Measurements from ENCODE around the gene UBXN6. TPM values are rescaled to one million over a fixed set of nuclear protein-coding genes. Genes with fewer than 3 reads are reported as not detected.

Gene UBXN6
- total RNA-seq, 1 donor from 2014 or later = 47.9 TPM

GRCh38 chr19:4409123-4409933 lies 48.3 kb downstream of the UBXN6 start:
- Mint-ChIP-seq H3K27ac (ENCODE audit: unreplicated experiment) (peak overlapping the region; percentile 43), H3K4me1 (ENCODE audit: low read depth, unreplicated experiment) (peaks cover 9% of the 10 kb centered on the region), H3K9me3 (ENCODE audit: unreplicated experiment) (no peaks in the 10 kb centered on the region), H3K36me3 (ENCODE audit: unreplicated experiment) (no peaks in the 10 kb centered on the region), H3K27me3 (ENCODE audit: unreplicated experiment) (peaks cover 4% of the 10 kb centered on the region), H3K4me3 (ENCODE audit: unreplicated experiment) (peak overlapping the region; percentile 6)
- no peak for DNase-seq
- TF ChIP-seq CTCF (IDR thresholded peaks at IDR 0.05; ENCODE audit: partially characterized antibody, unreplicated experiment) = no peak

- no peak for TF ChIP-seq CTCF (IDR thresholded peaks at IDR 0.05; ENCODE audit: partially characterized antibody, unreplicated experiment)
- H3K4me3 Mint-ChIP-seq (ENCODE audit: unreplicated experiment) = no peak overlapping the region
- H3K36me3 Mint-ChIP-seq (ENCODE audit: unreplicated experiment) = no peaks in the 10 kb centered on the region
- H3K27me3 Mint-ChIP-seq (ENCODE audit: unreplicated experiment) = peaks cover 4% of the 10 kb centered on the region
- no peak for DNase-seq
- H3K4me1 Mint-ChIP-seq (ENCODE audit: low read depth, unreplicated experiment) = peaks cover 11% of the 10 kb centered on the region
- no peaks in the 10 kb centered on the region for H3K9me3 Mint-ChIP-seq (ENCODE audit: unreplicated experiment)
- H3K27ac Mint-ChIP-seq (ENCODE audit: unreplicated experiment) = no peak overlapping the region
Measured at GRCh38 chr19:4406626-4407025, 51.0 kb downstream of the UBXN6 start.

- no peak for TF ChIP-seq CTCF (IDR thresholded peaks at IDR 0.05; ENCODE audit: partially characterized antibody, unreplicated experiment)
- Mint-ChIP-seq H3K36me3 (ENCODE audit: unreplicated experiment) (no peaks in the 10 kb centered on the region), H3K9me3 (ENCODE audit: unreplicated experiment) (no peaks in the 10 kb centered on the region), H3K4me1 (ENCODE audit: low read depth, unreplicated experiment) (peaks cover 11% of the 10 kb centered on the region), H3K27ac (ENCODE audit: unreplicated experiment) (no peak overlapping the region), H3K27me3 (ENCODE audit: unreplicated experiment) (peaks cover 4% of the 10 kb centered on the region), H3K4me3 (ENCODE audit: unreplicated experiment) (peak overlapping the region; percentile 28)
- DNase-seq = no peak
Measured at GRCh38 chr19:4405977-4406376, 51.6 kb downstream of the UBXN6 start.

- Mint-ChIP-seq H3K4me1 (ENCODE audit: low read depth, unreplicated experiment) (peaks cover 5% of the 10 kb centered on the region), H3K27me3 (ENCODE audit: unreplicated experiment) (peaks cover 2% of the 10 kb centered on the region), H3K27ac (ENCODE audit: unreplicated experiment) (peak overlapping the region; percentile 48), H3K9me3 (ENCODE audit: unreplicated experiment) (no peaks in the 10 kb centered on the region), H3K36me3 (ENCODE audit: unreplicated experiment) (no peaks in the 10 kb centered on the region), H3K4me3 (ENCODE audit: unreplicated experiment) (peak overlapping the region; percentile 88)
- DNase-seq = no peak
- TF ChIP-seq CTCF (IDR thresholded peaks at IDR 0.05; ENCODE audit: partially characterized antibody, unreplicated experiment) = no peak
Measured at GRCh38 chr19:4403005-4403761, 54.4 kb downstream of the UBXN6 start.

Data from glutamatergic neuron (in vitro differentiated cells).